Dendritic cell treated with granulocyte-macrophage colony-stimulating factor and Interleukin-4, amounts not matched to agents 40 ng/mL and 50 ng/mL, for 4 days (primary cell): Measurements from ENCODE around the gene CPA1.

ENCODE experiments used
- H3K27ac Mint-ChIP-seq: one replicate; pipeline ENCODE4 v1.8.0; 2022; ENCODE audit warnings: mild to moderate bottlenecking, mixed read lengths
- H3K27me3 Mint-ChIP-seq: one replicate; pipeline ENCODE4 v1.8.0; 2022; ENCODE audit warnings: mild to moderate bottlenecking, mixed read lengths
- H3K36me3 Mint-ChIP-seq: one replicate; pipeline ENCODE4 v1.8.0; 2022; ENCODE audit warnings: low read depth, mixed read lengths
- H3K4me1 Mint-ChIP-seq: one replicate; pipeline ENCODE4 v1.8.0; 2022; ENCODE audit warnings: low read depth, mixed read lengths
- H3K4me3 Mint-ChIP-seq: one replicate; pipeline ENCODE4 v1.8.0; 2022; ENCODE audit warnings: mild to moderate bottlenecking, moderate library complexity, mixed read lengths
- H3K9me3 Mint-ChIP-seq: one replicate; pipeline ENCODE4 v1.8.0; 2022; ENCODE audit warnings: mixed read lengths
- intact Hi-C: fragments of 100-400 bp; cut with micrococcal nuclease; formaldehyde crosslinking; loops from one replicate; pipeline ENCODE4 v1.15.0; 2022

CPA1 gene

GRCh38 chr7:130379921-130380860 is at the start of gene CPA1:
Gene CPA1, plus strand, starts transcription at chr7:130380494. Its CDS starts 27 bp downstream, at chr7:130380521.
- Mint-ChIP-seq H3K27ac (no peak within 1 kb of the TSS), H3K4me3 (no peak within 1 kb of the TSS), H3K27me3 (no peaks in the 10 kb centered on the region), H3K9me3 (peaks cover 12% of the 10 kb centered on the region), H3K36me3 (no peaks in the 10 kb centered on the region), H3K4me1 (peaks cover 12% of the 10 kb centered on the region)
- intact Hi-C loops, result no loop called here

- Mint-ChIP-seq H3K9me3 (no peaks in the 10 kb centered on the region), H3K36me3 (no peaks in the 10 kb centered on the region), H3K4me1 (no peaks in the 10 kb centered on the region), H3K27ac (no peak overlapping the region), H3K4me3 (no peak overlapping the region), H3K27me3 (no peaks in the 10 kb centered on the region)
- intact Hi-C loops, result no loop called here
Measured at GRCh38 chr7:130332259-130333053, 47.8 kb upstream of the CPA1 start.

GRCh38 chr7:130333832-130334231 is 46.5 kb upstream of the CPA1 start:
- intact Hi-C loops, result no loop called here
- Mint-ChIP-seq H3K4me1 (no peaks in the 10 kb centered on the region), H3K4me3 (no peak overlapping the region), H3K36me3 (no peaks in the 10 kb centered on the region), H3K27me3 (no peaks in the 10 kb centered on the region), H3K9me3 (no peaks in the 10 kb centered on the region), H3K27ac (no peak overlapping the region)

- H3K27ac Mint-ChIP-seq, result no peak overlapping the region
- no peaks in the 10 kb centered on the region for H3K27me3 Mint-ChIP-seq
- H3K4me3 Mint-ChIP-seq, result no peak overlapping the region
- H3K36me3 Mint-ChIP-seq, result no peaks in the 10 kb centered on the region
- H3K4me1 Mint-ChIP-seq, result no peaks in the 10 kb centered on the region
- no peaks in the 10 kb centered on the region for H3K9me3 Mint-ChIP-seq
- intact Hi-C loops, result no loop called here
Measured at GRCh38 chr7:130334274-130334673, 46.0 kb upstream of the CPA1 start.

- intact Hi-C loops, result no loop called here
- Mint-ChIP-seq H3K36me3 (no peaks in the 10 kb centered on the region), H3K9me3 (no peaks in the 10 kb centered on the region), H3K4me1 (no peaks in the 10 kb centered on the region), H3K27ac (no peak overlapping the region), H3K4me3 (no peak overlapping the region), H3K27me3 (no peaks in the 10 kb centered on the region)
Measured at GRCh38 chr7:130337410-130337971, 42.8 kb upstream of the CPA1 start.

GRCh38 chr7:130338233-130338632 is 42.1 kb upstream of the CPA1 start:
- no peaks in the 10 kb centered on the region for H3K9me3 Mint-ChIP-seq
- H3K27ac Mint-ChIP-seq, result no peak overlapping the region
- H3K27me3 Mint-ChIP-seq, result no peaks in the 10 kb centered on the region
- H3K4me3 Mint-ChIP-seq, result no peak overlapping the region
- no peaks in the 10 kb centered on the region for H3K36me3 Mint-ChIP-seq
- intact Hi-C loops, result no loop called here
- no peaks in the 10 kb centered on the region for H3K4me1 Mint-ChIP-seq

- Mint-ChIP-seq H3K27me3 (no peaks in the 10 kb centered on the region), H3K4me3 (no peak overlapping the region), H3K9me3 (no peaks in the 10 kb centered on the region), H3K36me3 (no peaks in the 10 kb centered on the region), H3K4me1 (no peaks in the 10 kb centered on the region), H3K27ac (no peak overlapping the region)
- intact Hi-C loops, result no loop called here
Measured at GRCh38 chr7:130341882-130342281, 38.4 kb upstream of the CPA1 start.

- Mint-ChIP-seq H3K27me3 (no peaks in the 10 kb centered on the region), H3K4me3 (no peak overlapping the region), H3K27ac (no peak overlapping the region), H3K9me3 (no peaks in the 10 kb centered on the region), H3K36me3 (no peaks in the 10 kb centered on the region), H3K4me1 (no peaks in the 10 kb centered on the region)
- intact Hi-C loops, result no loop called here
Measured at GRCh38 chr7:130342701-130343380, 37.5 kb upstream of the CPA1 start.

- H3K27ac Mint-ChIP-seq, result no peak within 1 kb of the TSS
- intact Hi-C loops, result no loop called here
- H3K9me3 Mint-ChIP-seq, result no peaks in the 10 kb centered on the region
- no peaks in the 10 kb centered on the region for H3K4me1 Mint-ChIP-seq
- no peak within 1 kb of the TSS for H3K4me3 Mint-ChIP-seq
- no peaks in the 10 kb centered on the region for H3K27me3 Mint-ChIP-seq
- H3K36me3 Mint-ChIP-seq, result no peaks in the 10 kb centered on the region
Measured at GRCh38 chr7:130344271-130344866, 35.9 kb upstream of the CPA1 start, which contains the start of gene CPA5. Gene CPA5, plus strand, starts transcription at chr7:130344816. Its CDS starts 1,670 bp downstream, at chr7:130346486.

- no peaks in the 10 kb centered on the region for H3K36me3 Mint-ChIP-seq
- H3K27me3 Mint-ChIP-seq, result no peaks in the 10 kb centered on the region
- no peak overlapping the region for H3K27ac Mint-ChIP-seq
- no peaks in the 10 kb centered on the region for H3K9me3 Mint-ChIP-seq
- intact Hi-C loops, result no loop called here
- H3K4me1 Mint-ChIP-seq, result peaks cover 4% of the 10 kb centered on the region
- H3K4me3 Mint-ChIP-seq, result no peak overlapping the region
Measured at GRCh38 chr7:130345136-130345535, 35.2 kb upstream of the CPA1 start.

GRCh38 chr7:130345725-130346124 is 34.6 kb upstream of the CPA1 start:
- intact Hi-C loops, result no loop called here
- no peaks in the 10 kb centered on the region for H3K9me3 Mint-ChIP-seq
- H3K4me1 Mint-ChIP-seq, result peaks cover 9% of the 10 kb centered on the region
- no peak overlapping the region for H3K27ac Mint-ChIP-seq
- no peak overlapping the region for H3K4me3 Mint-ChIP-seq
- H3K36me3 Mint-ChIP-seq, result no peaks in the 10 kb centered on the region
- H3K27me3 Mint-ChIP-seq, result no peaks in the 10 kb centered on the region

- intact Hi-C loops, result no loop called here
- no peak overlapping the region for H3K27ac Mint-ChIP-seq
- H3K4me1 Mint-ChIP-seq, result peaks cover 10% of the 10 kb centered on the region
- no peaks in the 10 kb centered on the region for H3K36me3 Mint-ChIP-seq
- H3K9me3 Mint-ChIP-seq, result no peaks in the 10 kb centered on the region
- no peaks in the 10 kb centered on the region for H3K27me3 Mint-ChIP-seq
- H3K4me3 Mint-ChIP-seq, result no peak overlapping the region
Measured at GRCh38 chr7:130346177-130346905, 34.0 kb upstream of the CPA1 start.

GRCh38 chr7:130346941-130347340 is 33.4 kb upstream of the CPA1 start:
- intact Hi-C loops, result no loop called here
- Mint-ChIP-seq H3K36me3 (no peaks in the 10 kb centered on the region), H3K4me1 (peaks cover 10% of the 10 kb centered on the region), H3K4me3 (no peak overlapping the region), H3K9me3 (no peaks in the 10 kb centered on the region), H3K27me3 (no peaks in the 10 kb centered on the region), H3K27ac (no peak overlapping the region)
